ENCODE data around the gene MAN1A1. TPM values are rescaled to one million over a fixed set of nuclear protein-coding genes. Genes with fewer than 3 reads are reported as not detected.

The MAN1A1 gene
- total RNA-seq (2014; rRNA removed) (19.0 and 24.6 TPM in 2 replicates), Bru-seq, nascent RNA (percentile 74 among the genes with signal in this experiment), BruChase-seq, experiment 1, labeled RNA remaining after a 6-hour chase (percentile 55 among the genes with signal in this experiment), BruChase-seq, experiment 2, labeled RNA remaining after a 2-hour chase (percentile 50 among the genes with signal in this experiment)
- long read RNA-seq, full-length matches to known transcripts, result 13 of 32 reads
- long read RNA-seq, partial matches to known transcripts, result 16 of 32 reads
- long read RNA-seq, other reads (novel, unspliced or antisense), result 3 of 32 reads

DNA sequence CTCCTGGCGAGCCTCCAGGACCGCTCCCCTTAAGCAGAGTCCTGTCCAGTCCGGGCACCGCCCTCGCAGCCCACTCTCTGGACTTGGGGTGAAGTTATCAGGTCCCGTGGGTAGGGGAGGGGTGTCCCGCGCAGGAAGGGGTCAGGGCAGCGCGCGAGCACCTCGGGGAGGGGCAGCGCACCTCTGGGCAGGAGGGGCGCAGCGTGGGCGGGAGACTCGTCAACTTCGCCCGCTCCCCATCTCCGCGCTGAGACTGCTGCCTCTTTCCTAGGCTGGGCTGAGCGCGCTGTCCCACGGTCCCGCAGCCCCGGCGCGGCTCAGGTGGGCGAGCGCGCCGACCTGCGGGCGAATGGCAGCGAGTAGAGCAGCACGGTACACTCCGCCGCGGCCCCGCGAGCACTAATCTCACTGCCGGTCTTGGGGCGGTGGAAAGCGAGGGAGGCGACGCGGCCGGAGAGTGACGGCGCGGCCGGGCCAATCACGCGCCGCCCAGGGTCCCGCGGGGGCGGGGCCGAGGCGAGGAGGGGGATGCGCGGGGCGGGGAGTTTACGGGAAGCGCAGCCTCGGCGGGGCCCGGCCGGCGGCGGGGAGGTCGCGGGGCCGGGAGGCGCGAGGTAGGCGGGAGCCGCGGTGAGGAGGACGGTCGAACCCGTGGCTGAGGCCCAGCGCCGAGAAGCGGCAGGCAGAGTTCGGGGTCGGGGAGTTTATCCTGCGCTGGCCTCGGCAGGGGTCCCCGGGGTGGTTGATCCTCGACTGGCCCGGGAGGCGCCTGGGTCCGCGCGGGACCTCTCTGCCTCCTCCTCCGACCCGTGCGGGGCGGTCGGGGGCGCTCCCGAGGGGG lies at the start of gene MAN1A1:
Gene MAN1A1, minus strand, starts transcription at position 401 of the 841 bp plus-strand sequence. CDS start 696 bp downstream, outside the sequence.
- Histone ChIP-seq H3K9me2 (replicated peaks; ENCODE audit: low read length) (no peaks in the 10 kb centered on the region), H3K36me3 (ENCODE audit: low read depth, low read length) (no peaks in the 10 kb centered on the region), H3F3A (ENCODE audit: low read length, unreplicated experiment) (no peaks in the 10 kb centered on the region), H3K27me3 (ENCODE audit: low read length) (no peaks in the 10 kb centered on the region), H3K4me3 (ENCODE audit: low read length) (peak within 1 kb of the TSS; percentile 92), H2AFZ (ENCODE audit: low read length) (peak within 1 kb of the TSS; percentile 74), H3K4me1 (ENCODE audit: insufficient read depth, low read length) (peaks cover 21% of the 10 kb centered on the region; the same call in 1 of the 2 replicates), H3K79me2 (ENCODE audit: low read length) (peaks cover 45% of the 10 kb centered on the region), H3K9ac (ENCODE audit: low read length) (peak within 1 kb of the TSS; percentile 69), H3K9me3 (ENCODE audit: low read length) (no peaks in the 10 kb centered on the region), H3K27ac (ENCODE audit: low read length) (peak within 1 kb of the TSS; percentile 22), H4K20me1 (ENCODE audit: low read length) (no peaks in the 10 kb centered on the region), H3K4me2 (ENCODE audit: low read length) (peak within 1 kb of the TSS; percentile 92)
- peak; percentile 78 for ATAC-seq
- TF ChIP-seq EZH2 (IDR thresholded peaks at IDR 0.05; ENCODE audit: low read length, unreplicated experiment) (no peak), EZH2phosphoT487 (IDR thresholded peaks at IDR 0.05; ENCODE audit: borderline replicate concordance, low read length) (no peak)
- TF ChIP-seq, protein P1, sequence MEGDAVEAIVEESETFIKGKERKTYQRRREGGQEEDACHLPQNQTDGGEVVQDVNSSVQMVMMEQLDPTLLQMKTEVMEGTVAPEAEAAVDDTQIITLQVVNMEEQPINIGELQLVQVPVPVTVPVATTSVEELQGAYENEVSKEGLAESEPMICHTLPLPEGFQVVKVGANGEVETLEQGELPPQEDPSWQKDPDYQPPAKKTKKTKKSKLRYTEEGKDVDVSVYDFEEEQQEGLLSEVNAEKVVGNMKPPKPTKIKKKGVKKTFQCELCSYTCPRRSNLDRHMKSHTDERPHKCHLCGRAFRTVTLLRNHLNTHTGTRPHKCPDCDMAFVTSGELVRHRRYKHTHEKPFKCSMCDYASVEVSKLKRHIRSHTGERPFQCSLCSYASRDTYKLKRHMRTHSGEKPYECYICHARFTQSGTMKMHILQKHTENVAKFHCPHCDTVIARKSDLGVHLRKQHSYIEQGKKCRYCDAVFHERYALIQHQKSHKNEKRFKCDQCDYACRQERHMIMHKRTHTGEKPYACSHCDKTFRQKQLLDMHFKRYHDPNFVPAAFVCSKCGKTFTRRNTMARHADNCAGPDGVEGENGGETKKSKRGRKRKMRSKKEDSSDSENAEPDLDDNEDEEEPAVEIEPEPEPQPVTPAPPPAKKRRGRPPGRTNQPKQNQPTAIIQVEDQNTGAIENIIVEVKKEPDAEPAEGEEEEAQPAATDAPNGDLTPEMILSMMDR (conservative IDR thresholded peaks at IDR 0.05; ENCODE audit: low read depth, low read length), result no peak
- no TSS peak for BruUV-seq (replicated peaks)
- ChIA-PET CTCF (interaction anchor here (0.5 to 1.7 kb wide), 4 partner anchors 16 to 370 kb away, joined by 3 to 14 read pairs (median 8); no protein-coding TSS in a partner anchor), POLR2A (ENCODE audit: unreplicated experiment) (interaction anchor here (0.7 kb wide), 1 partner anchor 1505 kb away, joined by 4 read pairs; no protein-coding TSS in a partner anchor)
- intact Hi-C loops (cut with micrococcal nuclease), result loop anchor here (1.0 to 10.0 kb wide), 10 partner anchors 88 to 1025 kb away; no protein-coding TSS in a partner anchor
- peak; percentile 78 for DNase-seq

DNA sequence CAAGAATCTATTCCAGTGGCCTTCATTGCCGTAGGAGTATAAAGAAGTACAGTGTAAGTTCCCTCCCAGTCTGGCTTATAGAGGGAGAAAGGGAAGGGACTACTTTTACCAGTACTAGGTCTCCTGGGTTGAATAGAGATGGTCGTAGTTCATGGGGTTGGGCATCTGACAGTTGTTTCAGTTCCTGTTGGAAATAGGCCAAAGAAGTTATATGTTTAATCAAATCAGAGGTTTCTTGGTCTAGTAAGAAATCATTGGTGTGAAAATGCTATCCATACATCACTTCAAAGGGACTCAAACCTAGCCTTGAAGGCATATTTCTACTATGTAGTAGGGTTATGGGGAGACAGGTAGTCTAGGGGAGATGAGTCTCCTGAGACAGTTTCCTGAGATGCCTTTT lies 45.6 kb upstream of the MAN1A1 start:
- no peak overlapping the region for H3K27ac ChIP-seq (ENCODE audit: low read length)
- ATAC-seq, result no peak
- intact Hi-C loops (cut with micrococcal nuclease), result no loop called here
- POLR2A ChIA-PET (ENCODE audit: unreplicated experiment), result no interaction called here
- no TSS peak for BruUV-seq (replicated peaks)
- CTCF ChIA-PET, result no interaction called here
- no peaks in the 10 kb centered on the region for H4K20me1 ChIP-seq (ENCODE audit: low read length)
- H3K4me3 ChIP-seq (ENCODE audit: low read length), result no peak overlapping the region
- no peaks in the 10 kb centered on the region for H3K9me2 ChIP-seq (replicated peaks; ENCODE audit: low read length)
- H3K27me3 ChIP-seq (ENCODE audit: low read length), result no peaks in the 10 kb centered on the region
- no peaks in the 10 kb centered on the region for H3K4me1 ChIP-seq (ENCODE audit: insufficient read depth, low read length)
- H3K9me3 ChIP-seq (ENCODE audit: low read length), result no peaks in the 10 kb centered on the region
- TF ChIP-seq, protein P1 (conservative IDR thresholded peaks at IDR 0.05; ENCODE audit: low read depth, low read length), result no peak
- TF ChIP-seq EZH2phosphoT487 (IDR thresholded peaks at IDR 0.05; ENCODE audit: borderline replicate concordance, low read length), result no peak
- TF ChIP-seq EZH2 (IDR thresholded peaks at IDR 0.05; ENCODE audit: low read length, unreplicated experiment), result no peak
- no peak overlapping the region for H3K9ac ChIP-seq (ENCODE audit: low read length)
- H3K36me3 ChIP-seq (ENCODE audit: low read depth, low read length), result no peaks in the 10 kb centered on the region
- no peaks in the 10 kb centered on the region for H3K79me2 ChIP-seq (ENCODE audit: low read length)
- H2AFZ ChIP-seq (ENCODE audit: low read length), result no peak overlapping the region
- DNase-seq, result no peak
- no peak overlapping the region for H3K4me2 ChIP-seq (ENCODE audit: low read length)
- no peaks in the 10 kb centered on the region for H3F3A ChIP-seq (ENCODE audit: low read length, unreplicated experiment)

All from PC-3 (cell line).